ENCODE data around the gene RAI1. TPM values are rescaled to one million over a fixed set of nuclear protein-coding genes. Genes with fewer than 3 reads are reported as not detected.
"Not testable (repeated sequence)": the region's sequence is repeated elsewhere in the genome, so short reads cannot be mapped to it uniquely, and the experiment has no call there.

RAI1 gene
- total RNA-seq, 4 donors from 2014 or later, result 19.4 to 38.2 (median 35.3) TPM

DNA sequence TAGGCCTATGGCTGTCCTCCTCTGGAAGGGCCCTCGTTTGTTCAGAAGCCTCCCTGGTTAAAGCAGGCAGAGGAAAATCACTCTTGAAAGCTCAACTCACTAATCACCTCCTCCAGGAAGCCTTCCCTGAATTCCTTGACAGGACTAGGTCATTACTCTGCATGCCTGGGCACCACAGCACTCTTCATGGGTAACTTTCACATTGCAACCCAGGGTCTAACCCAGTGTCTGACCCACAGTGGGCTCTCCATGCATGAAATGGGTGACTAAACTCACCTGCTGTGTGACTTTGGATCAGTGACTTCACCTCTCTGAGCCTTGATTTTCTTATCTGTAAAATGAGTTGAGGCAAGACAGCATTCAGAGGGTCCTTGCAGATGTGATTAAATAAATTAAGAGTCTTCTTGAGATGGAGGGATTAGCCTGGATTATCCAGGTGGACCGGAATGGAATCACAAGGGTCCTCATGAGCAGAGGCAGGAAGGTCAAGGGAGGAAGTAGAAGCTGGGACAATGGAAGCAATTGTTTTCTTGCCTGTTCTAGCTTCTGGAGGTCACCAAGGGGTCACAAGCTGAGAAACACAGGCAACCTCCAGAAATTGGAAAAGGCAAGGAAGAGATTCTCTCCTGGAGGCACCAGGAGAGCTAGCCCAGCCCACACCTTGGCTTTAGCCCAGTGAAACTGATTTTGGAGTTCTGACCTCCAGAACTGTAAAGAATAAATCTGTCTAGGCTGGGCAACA is 3.8 kb upstream of the RAI1 start:
- no peak for TF ChIP-seq POLR2A (IDR thresholded peaks at IDR 0.05)
- TF ChIP-seq, protein P1, sequence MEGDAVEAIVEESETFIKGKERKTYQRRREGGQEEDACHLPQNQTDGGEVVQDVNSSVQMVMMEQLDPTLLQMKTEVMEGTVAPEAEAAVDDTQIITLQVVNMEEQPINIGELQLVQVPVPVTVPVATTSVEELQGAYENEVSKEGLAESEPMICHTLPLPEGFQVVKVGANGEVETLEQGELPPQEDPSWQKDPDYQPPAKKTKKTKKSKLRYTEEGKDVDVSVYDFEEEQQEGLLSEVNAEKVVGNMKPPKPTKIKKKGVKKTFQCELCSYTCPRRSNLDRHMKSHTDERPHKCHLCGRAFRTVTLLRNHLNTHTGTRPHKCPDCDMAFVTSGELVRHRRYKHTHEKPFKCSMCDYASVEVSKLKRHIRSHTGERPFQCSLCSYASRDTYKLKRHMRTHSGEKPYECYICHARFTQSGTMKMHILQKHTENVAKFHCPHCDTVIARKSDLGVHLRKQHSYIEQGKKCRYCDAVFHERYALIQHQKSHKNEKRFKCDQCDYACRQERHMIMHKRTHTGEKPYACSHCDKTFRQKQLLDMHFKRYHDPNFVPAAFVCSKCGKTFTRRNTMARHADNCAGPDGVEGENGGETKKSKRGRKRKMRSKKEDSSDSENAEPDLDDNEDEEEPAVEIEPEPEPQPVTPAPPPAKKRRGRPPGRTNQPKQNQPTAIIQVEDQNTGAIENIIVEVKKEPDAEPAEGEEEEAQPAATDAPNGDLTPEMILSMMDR (IDR thresholded peaks at IDR 0.05), result no peak
- intact Hi-C loops (cut with DNase I; ENCODE audit: low total_unique reads), result loop anchor here (10.0 kb wide), 1 partner anchor 367 kb away; no protein-coding TSS in a partner anchor
- no peak for DNase-seq (ENCODE audit: low spot score in 2 of 2)
- WGBS, 2 donors, result 66 to 68% methylated on average over 2 of the region's 2 CpGs
- H3K4me3 ChIP-seq (ENCODE audit: low read depth, poor library complexity, severe bottlenecking), result no peak overlapping the region

DNA sequence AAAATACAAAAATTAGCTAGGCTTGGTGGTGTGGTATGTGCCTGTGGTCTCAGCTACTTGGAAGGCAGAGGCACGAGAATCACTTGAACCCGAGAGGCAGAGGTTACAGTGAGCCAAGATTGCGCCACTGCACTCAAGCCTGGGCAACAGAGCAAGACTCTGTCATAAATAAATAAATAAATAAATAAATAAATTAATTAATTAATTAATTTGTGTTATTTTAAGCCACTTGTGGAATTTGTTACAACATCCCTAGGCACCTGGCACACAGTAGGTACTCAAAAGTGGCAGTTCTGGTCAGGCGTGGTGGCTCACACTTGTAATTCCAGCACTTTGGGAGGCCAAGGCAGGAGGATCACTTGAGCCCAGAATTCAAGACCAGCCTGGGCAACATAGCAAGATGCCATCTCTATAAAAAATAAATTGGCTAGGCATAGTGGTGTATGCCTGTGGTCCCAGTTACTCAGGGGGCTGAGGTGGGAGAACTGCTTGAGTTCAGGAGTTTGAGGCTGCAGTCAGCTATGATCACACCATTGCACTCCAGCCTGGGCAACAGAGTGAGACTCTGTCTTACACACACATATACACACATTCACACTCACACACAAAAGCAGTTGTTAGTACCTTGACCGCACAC is 3.1 kb upstream of the RAI1 start:
- intact Hi-C loops (cut with DNase I; ENCODE audit: low total_unique reads), result loop anchor here (10.0 kb wide), 1 partner anchor 367 kb away; no protein-coding TSS in a partner anchor
- DNase-seq (ENCODE audit: low spot score in 2 of 2); H3K4me3 ChIP-seq (ENCODE audit: low read depth, poor library complexity, severe bottlenecking): not testable (repeated sequence)
- WGBS, 2 donors, result 77 to 78% methylated on average over 5 of the region's 5 CpGs

DNA sequence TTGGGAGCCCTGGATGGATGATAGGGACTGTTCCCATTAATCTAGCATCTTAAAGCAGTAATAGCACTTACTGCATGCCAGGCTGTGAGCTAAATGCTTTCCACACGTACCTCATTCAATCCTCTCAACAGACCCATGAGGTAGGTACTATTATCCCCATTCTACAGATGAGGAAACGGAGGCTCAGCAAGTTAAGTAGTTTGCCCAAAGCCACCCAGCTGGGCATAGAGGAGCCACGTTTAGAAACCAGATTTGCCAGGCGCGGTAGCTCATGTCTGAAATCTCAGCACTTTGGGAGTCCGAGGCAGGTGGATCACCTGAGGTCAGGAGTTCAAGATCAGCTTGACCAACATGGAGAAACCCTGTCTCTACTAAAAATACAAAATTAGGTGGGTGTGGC is 2.0 kb upstream of the RAI1 start:
- WGBS, 2 donors, result 91 to 97% methylated on average over 6 of the region's 6 CpGs
- TF ChIP-seq, protein P1 (IDR thresholded peaks at IDR 0.05), result no peak
- no peak for TF ChIP-seq POLR2A (IDR thresholded peaks at IDR 0.05)
- no peak for DNase-seq (ENCODE audit: low spot score in 2 of 2)
- intact Hi-C loops (cut with DNase I; ENCODE audit: low total_unique reads), result loop anchor here (10.0 kb wide), 1 partner anchor 366 kb away; no protein-coding TSS in a partner anchor
- H3K4me3 ChIP-seq (ENCODE audit: low read depth, poor library complexity, severe bottlenecking), result no peak overlapping the region

DNA sequence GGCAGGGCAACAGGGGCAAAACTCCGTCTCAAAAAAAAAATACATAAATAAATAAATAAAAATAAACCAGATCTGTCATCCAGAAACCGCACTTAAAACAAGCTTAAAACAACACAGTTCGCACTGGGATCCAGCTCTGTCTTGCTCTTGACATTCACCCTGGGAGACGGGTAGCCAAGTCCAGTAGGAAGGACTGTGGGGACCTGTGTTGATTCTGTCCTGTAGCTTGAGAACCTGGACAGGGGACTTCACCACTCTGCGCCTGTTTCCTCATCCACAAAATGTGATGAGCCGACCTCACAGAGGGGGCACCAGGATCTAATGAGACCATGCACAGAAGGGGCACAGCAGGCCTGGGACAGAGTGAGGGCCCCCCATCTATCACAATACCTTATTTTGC is 1.5 kb upstream of the RAI1 start:
- TF ChIP-seq POLR2A (IDR thresholded peaks at IDR 0.05), result no peak
- TF ChIP-seq, protein P1 (IDR thresholded peaks at IDR 0.05), result no peak
- H3K4me3 ChIP-seq (ENCODE audit: low read depth, poor library complexity, severe bottlenecking), result no peak overlapping the region
- no peak for DNase-seq (ENCODE audit: low spot score in 2 of 2)
- WGBS, 2 donors, result 84 to 90% methylated on average over 6 of the region's 6 CpGs
- intact Hi-C loops (cut with DNase I; ENCODE audit: low total_unique reads), result loop anchor here (5.0 to 10.0 kb wide), 4 partner anchors 43 to 365 kb away; no protein-coding TSS in a partner anchor

DNA sequence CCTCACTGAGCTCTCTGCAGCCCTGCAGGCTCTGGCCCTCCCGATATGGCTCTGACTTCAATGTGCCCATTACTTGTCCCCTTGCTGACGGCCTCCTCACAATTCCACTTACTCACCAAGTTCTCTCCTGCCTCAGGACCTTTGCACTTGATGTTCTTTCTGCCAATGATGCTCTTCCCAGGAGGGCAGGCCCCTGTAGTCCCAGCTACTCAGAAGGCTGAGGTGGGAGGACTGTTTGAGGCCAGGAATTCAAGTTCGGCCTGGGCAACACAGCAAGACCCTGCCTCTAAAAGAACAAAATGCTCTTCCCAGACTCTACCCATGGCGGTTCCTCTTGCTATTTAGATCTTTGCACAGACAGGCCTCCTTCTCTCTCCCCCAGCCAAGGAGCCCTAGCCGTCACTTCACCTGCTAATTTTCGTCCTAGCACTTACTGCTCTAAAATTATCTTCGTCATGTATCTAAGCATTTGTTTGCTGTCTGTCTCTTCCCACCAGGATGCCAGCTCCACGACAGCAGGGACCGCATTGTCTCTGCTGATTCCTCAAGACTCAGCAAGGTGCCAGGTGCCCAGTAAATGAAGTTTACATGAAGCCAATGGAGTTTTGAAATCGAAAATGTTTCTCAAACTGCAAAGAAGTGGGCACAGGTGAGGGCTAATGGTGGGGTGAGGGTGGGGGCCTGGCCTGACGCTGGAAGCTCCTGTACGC is 626 bp upstream of the RAI1 start:
- H3K4me3 ChIP-seq (ENCODE audit: low read depth, poor library complexity, severe bottlenecking), result no peak overlapping the region
- DNase-seq (ENCODE audit: low spot score in 2 of 2), result no peak
- no peak for TF ChIP-seq POLR2A (IDR thresholded peaks at IDR 0.05)
- TF ChIP-seq, protein P1 (IDR thresholded peaks at IDR 0.05), result no peak
- intact Hi-C loops (cut with DNase I; ENCODE audit: low total_unique reads), result loop anchor here (5.0 to 10.0 kb wide), 3 partner anchors 42 to 182 kb away; no protein-coding TSS in a partner anchor
- WGBS, 2 donors, result 49 to 62% methylated on average over 10 to 12 of the region's 12 CpGs

Data from lower leg skin (tissue), 4 donors.